ENCODE measurements around the gene C3orf18. TPM values are rescaled to one million over a fixed set of nuclear protein-coding genes. Genes with fewer than 3 reads are reported as not detected.

C3orf18 gene
- total RNA-seq, 1 donor from 2014 or later, result 13.0 TPM

GRCh38 chr3:50550079-50550736 is 17.3 kb downstream of the C3orf18 start:
- peaks cover 3% of the 10 kb centered on the region for H3K9me3 Mint-ChIP-seq (ENCODE audit: unreplicated experiment)
- peak; percentile 87 for DNase-seq
- TF ChIP-seq CTCF (IDR thresholded peaks at IDR 0.05; ENCODE audit: partially characterized antibody, unreplicated experiment), result peak; percentile 96
- no peaks in the 10 kb centered on the region for H3K36me3 Mint-ChIP-seq (ENCODE audit: unreplicated experiment)
- H3K27me3 Mint-ChIP-seq (ENCODE audit: unreplicated experiment), result peaks cover 3% of the 10 kb centered on the region
- H3K4me3 Mint-ChIP-seq (ENCODE audit: unreplicated experiment), result no peak overlapping the region
- no peak overlapping the region for H3K27ac Mint-ChIP-seq (ENCODE audit: unreplicated experiment)
- H3K4me1 Mint-ChIP-seq (ENCODE audit: low read depth, unreplicated experiment), result peaks cover 7% of the 10 kb centered on the region

GRCh38 chr3:50549226-50549625 is 18.3 kb downstream of the C3orf18 start:
- DNase-seq, result no peak
- H3K36me3 Mint-ChIP-seq (ENCODE audit: unreplicated experiment), result no peaks in the 10 kb centered on the region
- no peak overlapping the region for H3K27ac Mint-ChIP-seq (ENCODE audit: unreplicated experiment)
- TF ChIP-seq CTCF (IDR thresholded peaks at IDR 0.05; ENCODE audit: partially characterized antibody, unreplicated experiment), result no peak
- no peak overlapping the region for H3K4me3 Mint-ChIP-seq (ENCODE audit: unreplicated experiment)
- H3K9me3 Mint-ChIP-seq (ENCODE audit: unreplicated experiment), result peaks cover 3% of the 10 kb centered on the region
- peaks cover 3% of the 10 kb centered on the region for H3K4me1 Mint-ChIP-seq (ENCODE audit: low read depth, unreplicated experiment)
- peaks cover 3% of the 10 kb centered on the region for H3K27me3 Mint-ChIP-seq (ENCODE audit: unreplicated experiment)

- peaks cover 1% of the 10 kb centered on the region for H3K27me3 Mint-ChIP-seq (ENCODE audit: unreplicated experiment)
- DNase-seq, result no peak
- H3K27ac Mint-ChIP-seq (ENCODE audit: unreplicated experiment), result no peak overlapping the region
- no peak for TF ChIP-seq CTCF (IDR thresholded peaks at IDR 0.05; ENCODE audit: partially characterized antibody, unreplicated experiment)
- H3K9me3 Mint-ChIP-seq (ENCODE audit: unreplicated experiment), result peaks cover 3% of the 10 kb centered on the region
- peaks cover 3% of the 10 kb centered on the region for H3K4me1 Mint-ChIP-seq (ENCODE audit: low read depth, unreplicated experiment)
- H3K4me3 Mint-ChIP-seq (ENCODE audit: unreplicated experiment), result no peak overlapping the region
- no peaks in the 10 kb centered on the region for H3K36me3 Mint-ChIP-seq (ENCODE audit: unreplicated experiment)
Observed at GRCh38 chr3:50545781-50546180, 21.8 kb downstream of the C3orf18 start.

DNA sequence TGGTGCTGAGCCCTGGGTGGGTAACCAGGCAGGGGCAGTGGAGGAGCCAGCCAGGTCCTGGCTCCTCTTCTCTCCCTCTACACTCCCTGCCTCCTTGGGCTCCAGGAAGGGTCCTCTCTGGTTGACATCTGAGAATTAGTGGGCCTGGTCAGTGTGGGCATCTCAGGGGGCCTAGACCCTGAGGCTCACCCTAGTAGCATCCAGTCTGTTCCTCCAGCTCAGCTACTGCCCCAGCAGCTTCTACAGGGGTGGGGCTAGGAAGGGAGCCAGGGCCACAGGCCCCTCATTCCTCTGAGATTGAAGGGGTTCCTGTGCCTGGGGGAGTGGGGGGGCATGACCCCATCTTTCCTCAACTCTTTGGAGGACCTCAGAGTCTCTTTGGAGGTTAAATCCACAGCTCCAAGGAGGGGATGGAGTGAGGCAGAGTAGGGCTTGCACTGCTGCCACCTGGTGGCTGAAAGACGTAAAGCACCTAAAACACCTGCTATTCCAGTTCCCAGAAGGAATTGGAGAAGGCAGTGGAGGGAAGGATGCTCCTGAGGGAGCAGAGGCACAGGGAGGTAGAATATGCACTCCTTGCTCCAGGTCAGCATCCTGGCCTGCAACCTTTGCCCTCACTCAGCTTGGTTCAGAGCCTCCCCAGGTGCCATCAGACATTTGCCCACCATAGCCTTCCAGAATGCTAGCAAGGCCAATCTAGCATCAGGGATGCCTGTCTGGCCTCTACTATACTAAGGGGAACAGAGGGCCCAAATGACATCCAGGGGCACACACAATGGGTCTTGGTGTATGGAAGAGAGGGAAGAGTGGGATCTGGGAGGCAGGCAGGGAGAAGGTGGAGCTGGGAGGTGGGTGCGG is 25.1 kb downstream of the C3orf18 start:
- Mint-ChIP-seq H3K9me3 (ENCODE audit: unreplicated experiment) (peaks cover 4% of the 10 kb centered on the region), H3K4me3 (ENCODE audit: unreplicated experiment) (no peak overlapping the region), H3K4me1 (ENCODE audit: low read depth, unreplicated experiment) (no peaks in the 10 kb centered on the region), H3K27me3 (ENCODE audit: unreplicated experiment) (peaks cover 16% of the 10 kb centered on the region), H3K27ac (ENCODE audit: unreplicated experiment) (no peak overlapping the region), H3K36me3 (ENCODE audit: unreplicated experiment) (no peaks in the 10 kb centered on the region)
- DNase-seq, result peak; percentile 85
- peak; percentile 92 for TF ChIP-seq CTCF (IDR thresholded peaks at IDR 0.05; ENCODE audit: partially characterized antibody, unreplicated experiment)

All from glutamatergic neuron (in vitro differentiated cells).